ENCODE data around the gene LUC7L2.
"Not testable (repeated sequence)": the region's sequence is repeated elsewhere in the genome, so short reads cannot be mapped to it uniquely, and the experiment has no call there.

The LUC7L2 gene

GRCh38 chr7:139396323-139396951 lies 36.7 kb downstream of the LUC7L2 start:
- no peak for DNase-seq (ENCODE audit: low spot score)

- DNase-seq (ENCODE audit: low spot score) = no peak
Observed at GRCh38 chr7:139397192-139397591, 37.5 kb downstream of the LUC7L2 start.

GRCh38 chr7:139403601-139404000 lies 43.9 kb downstream of the LUC7L2 start:
- no peak for DNase-seq (ENCODE audit: low spot score)

GRCh38 chr7:139407555-139407954 lies 47.9 kb downstream of the LUC7L2 start:
- DNase-seq (ENCODE audit: low spot score) = no peak

GRCh38 chr7:139414743-139415402 lies 55.2 kb downstream of the LUC7L2 start:
- not testable (repeated sequence) for DNase-seq (ENCODE audit: low spot score)

GRCh38 chr7:139416405-139416804 lies 56.7 kb downstream of the LUC7L2 start:
- DNase-seq (ENCODE audit: low spot score) = no peak

GRCh38 chr7:139417478-139417877 lies 57.8 kb downstream of the LUC7L2 start:
- DNase-seq (ENCODE audit: low spot score) = no peak

- DNase-seq (ENCODE audit: low spot score) = no peak
Observed at GRCh38 chr7:139421123-139421522, 61.4 kb downstream of the LUC7L2 start.

- no peak for DNase-seq (ENCODE audit: low spot score)
Observed at GRCh38 chr7:139422126-139422525, 62.4 kb downstream of the LUC7L2 start.

- no peak for DNase-seq (ENCODE audit: low spot score)
Observed at GRCh38 chr7:139423091-139423490, 63.4 kb downstream of the LUC7L2 start.

- DNase-seq (ENCODE audit: low spot score) = no peak
Observed at GRCh38 chr7:139424004-139424403, 64.3 kb downstream of the LUC7L2 start.

GRCh38 chr7:139425701-139426100 lies 66.0 kb downstream of the LUC7L2 start:
- not testable (repeated sequence) for DNase-seq (ENCODE audit: low spot score)

- no peak for DNase-seq (ENCODE audit: low spot score)
Observed at GRCh38 chr7:139426258-139427028, 66.7 kb downstream of the LUC7L2 start.

GRCh38 chr7:139427029-139427420 lies 67.3 kb downstream of the LUC7L2 start:
- no peak for DNase-seq (ENCODE audit: low spot score)

GRCh38 chr7:139427788-139428187 lies 68.1 kb downstream of the LUC7L2 start:
- no peak for DNase-seq (ENCODE audit: low spot score)

- not testable (repeated sequence) for DNase-seq (ENCODE audit: low spot score)
Observed at GRCh38 chr7:139429735-139430134, 70.0 kb downstream of the LUC7L2 start.

- DNase-seq (ENCODE audit: low spot score) = no peak
Observed at GRCh38 chr7:139430443-139430842, 70.7 kb downstream of the LUC7L2 start.

GRCh38 chr7:139431010-139431409 lies 71.3 kb downstream of the LUC7L2 start:
- DNase-seq (ENCODE audit: low spot score) = no peak

GRCh38 chr7:139431459-139431858 lies 71.8 kb downstream of the LUC7L2 start:
- no peak for DNase-seq (ENCODE audit: low spot score)

- no peak for DNase-seq (ENCODE audit: low spot score)
Observed at GRCh38 chr7:139436806-139437205, 77.1 kb downstream of the LUC7L2 start.

- DNase-seq (ENCODE audit: low spot score) = no peak
Observed at GRCh38 chr7:139439375-139439774, 79.7 kb downstream of the LUC7L2 start.

GRCh38 chr7:139441961-139442360 lies 82.3 kb downstream of the LUC7L2 start:
- no peak for DNase-seq (ENCODE audit: low spot score)
